Activated CD4-positive, alpha-beta T cell treated with anti-CD3 and anti-CD28 coated beads for 36 hours (primary cell): ENCODE data around the gene KLK14. TPM values are rescaled to one million over a fixed set of nuclear protein-coding genes. Genes with fewer than 3 reads are reported as not detected.

Experiments used
- ATAC-seq: fragments of 200-7000 bp; cut with Tn5 transposase; one replicate; pipeline ENCODE4 v1.10.0; 2021; ENCODE audit warnings: mild to moderate bottlenecking, moderate library complexity
- CTCF ChIA-PET: fragments of 350-600 bp; sonication (Branson Sonifier 250); formaldehyde crosslinking; loops from one replicate; lab custom pipeline; 2021; ENCODE audit warnings: antibody characterized with exemption; lab: Charles Lee
- POLR2A ChIA-PET: fragments of 350-600 bp; sonication (Branson Sonifier 250); formaldehyde crosslinking; loops from one replicate; lab custom pipeline; 2021; ENCODE audit warnings: antibody characterized with exemption, inconsistent platforms; lab: Charles Lee
- DNase-seq: peaks from one replicate; pipeline ENCODE4 v3.0.0-alpha.2; 2020
- H3K27ac Mint-ChIP-seq: one replicate; pipeline ENCODE4 v1.8.0; 2021; ENCODE audit warnings: mixed read lengths
- H3K27me3 Mint-ChIP-seq: one replicate; pipeline ENCODE4 v1.8.0; 2021; ENCODE audit warnings: mixed read lengths
- H3K36me3 Mint-ChIP-seq: one replicate; pipeline ENCODE4 v1.8.0; 2021; ENCODE audit warnings: low read depth, mixed read lengths
- H3K4me1 Mint-ChIP-seq: one replicate; pipeline ENCODE4 v1.8.0; 2021; ENCODE audit warnings: mixed read lengths
- H3K4me3 Mint-ChIP-seq: one replicate; pipeline ENCODE4 v1.8.0; 2021; ENCODE audit warnings: mild to moderate bottlenecking, moderate library complexity, mixed read lengths
- H3K9me3 Mint-ChIP-seq: one replicate; pipeline ENCODE4 v1.8.0; 2021; ENCODE audit warnings: low read depth, mixed read lengths
- intact Hi-C, 2 experiments: fragments of 100-400 bp; cut with DNase I in 1 of 2; cut with micrococcal nuclease in 1 of 2; formaldehyde crosslinking; loops; one replicate each; pipeline versions ENCODE4 v1.14.2 to v1.15.1; 2022 to 2024; cut with DNase I, micrococcal nuclease
- total RNA-seq, 2 experiments: library from RNA; stranded (reverse); gene quantifications; one replicate each; pipeline ENCODE4 v1.2.3, GENCODE V29; 2021

Gene KLK14
- total RNA-seq = 1 to 10 TPM in 1 of 2 experiments, under 1 TPM in 1; 0.69 to 1.1 TPM

GRCh38 chr19:51082611-51083010 lies at the start of gene KLK14:
Gene KLK14 (minus strand): TSS chr19:51082887. CDS start chr19:51082614, 273 bp downstream.
- no peaks in the 10 kb centered on the region for H3K4me1 Mint-ChIP-seq
- H3K4me3 Mint-ChIP-seq = no peak within 1 kb of the TSS
- DNase-seq (no peak), ATAC-seq (no peak)
- ChIA-PET POLR2A (no interaction called here), CTCF (no interaction called here)
- H3K9me3 Mint-ChIP-seq = no peaks in the 10 kb centered on the region
- peaks cover 7% of the 10 kb centered on the region for H3K27me3 Mint-ChIP-seq
- no peaks in the 10 kb centered on the region for H3K36me3 Mint-ChIP-seq
- intact Hi-C loops = no loop called here
- no peak within 1 kb of the TSS for H3K27ac Mint-ChIP-seq

- peak overlapping the region; percentile 51 for H3K4me3 Mint-ChIP-seq
- H3K27ac Mint-ChIP-seq = peak overlapping the region; percentile 44
- H3K4me1 Mint-ChIP-seq = peaks cover 54% of the 10 kb centered on the region
- ATAC-seq (peak; percentile 64), DNase-seq (peak; percentile 62)
- H3K36me3 Mint-ChIP-seq = no peaks in the 10 kb centered on the region
- H3K27me3 Mint-ChIP-seq = no peaks in the 10 kb centered on the region
- peaks cover 3% of the 10 kb centered on the region for H3K9me3 Mint-ChIP-seq
- ChIA-PET CTCF (interaction anchor here (0.7 to 1.6 kb wide), 4 partner anchors 18 to 1852 kb away, joined by 3 to 5 read pairs (median 4); no protein-coding TSS in a partner anchor), POLR2A (interaction anchor here (0.6 to 0.7 kb wide), 2 partner anchors 178 to 983 kb away, joined by 3 to 5 read pairs; no protein-coding TSS in a partner anchor)
- intact Hi-C loops = no loop called here
Measured at GRCh38 chr19:51131780-51132680, 49.3 kb upstream of the KLK14 start.

- no peak overlapping the region for H3K4me3 Mint-ChIP-seq
- POLR2A ChIA-PET = interaction anchor here (0.6 kb wide), 1 partner anchor 17 kb away, joined by 3 read pairs; no protein-coding TSS in a partner anchor
- CTCF ChIA-PET = interaction anchor here (0.6 to 1.2 kb wide), 2 partner anchors 9 to 343 kb away, joined by 3 to 4 read pairs; no protein-coding TSS in a partner anchor
- no peaks in the 10 kb centered on the region for H3K27me3 Mint-ChIP-seq
- DNase-seq = no peak
- H3K4me1 Mint-ChIP-seq = peaks cover 59% of the 10 kb centered on the region
- intact Hi-C loops = loop anchor here in 1 of 2 experiments (2.0 kb wide), 1 partner anchor 15 kb away; no protein-coding TSS in a partner anchor
- H3K9me3 Mint-ChIP-seq = no peaks in the 10 kb centered on the region
- H3K36me3 Mint-ChIP-seq = no peaks in the 10 kb centered on the region
- ATAC-seq = no peak
- H3K27ac Mint-ChIP-seq = peak overlapping the region; percentile 51
Measured at GRCh38 chr19:51129716-51130115, 47.0 kb upstream of the KLK14 start.

- Mint-ChIP-seq H3K36me3 (no peaks in the 10 kb centered on the region), H3K27ac (peak overlapping the region; percentile 33), H3K4me1 (peaks cover 74% of the 10 kb centered on the region), H3K27me3 (no peaks in the 10 kb centered on the region), H3K9me3 (no peaks in the 10 kb centered on the region), H3K4me3 (no peak overlapping the region)
- POLR2A ChIA-PET = no interaction called here
- no peak for DNase-seq
- CTCF ChIA-PET = interaction anchor here (0.8 to 1.0 kb wide), 2 partner anchors 14 to 33 kb away, joined by 3 read pairs; no protein-coding TSS in a partner anchor
- ATAC-seq = no peak
- intact Hi-C loops = loop anchor here in 1 of 2 experiments (2.0 kb wide), 1 partner anchor 13 kb away; no protein-coding TSS in a partner anchor
Measured at GRCh38 chr19:51128227-51128626, 45.5 kb upstream of the KLK14 start.

- intact Hi-C loops = loop anchor here in 1 of 2 experiments (2.0 kb wide), 1 partner anchor 13 kb away; no protein-coding TSS in a partner anchor
- ATAC-seq = no peak
- no peak for DNase-seq
Measured at GRCh38 chr19:51127755-51128154, 45.1 kb upstream of the KLK14 start.

GRCh38 chr19:51127032-51127431 lies 44.3 kb upstream of the KLK14 start:
- no peak for ATAC-seq
- ChIA-PET CTCF (interaction anchor here (0.6 to 1.0 kb wide), 2 partner anchors 32 to 221 kb away, joined by 3 to 7 read pairs; no protein-coding TSS in a partner anchor), POLR2A (interaction anchor here (0.6 to 1.0 kb wide), 2 partner anchors 13 to 172 kb away, joined by 4 to 5 read pairs; no protein-coding TSS in a partner anchor)
- no peak overlapping the region for H3K27ac Mint-ChIP-seq
- H3K27me3 Mint-ChIP-seq = no peaks in the 10 kb centered on the region
- no peak overlapping the region for H3K4me3 Mint-ChIP-seq
- H3K4me1 Mint-ChIP-seq = peaks cover 80% of the 10 kb centered on the region
- DNase-seq = no peak
- intact Hi-C loops = no loop called here
- no peaks in the 10 kb centered on the region for H3K36me3 Mint-ChIP-seq
- H3K9me3 Mint-ChIP-seq = no peaks in the 10 kb centered on the region

More at GRCh38 chr19:51127755-51128154, 45.1 kb upstream of the KLK14 start:
- no peak overlapping the region for H3K4me3 Mint-ChIP-seq
- no peak overlapping the region for H3K27ac Mint-ChIP-seq
- peaks cover 79% of the 10 kb centered on the region for H3K4me1 Mint-ChIP-seq
- POLR2A ChIA-PET = no interaction called here
- no peaks in the 10 kb centered on the region for H3K9me3 Mint-ChIP-seq
- no peaks in the 10 kb centered on the region for H3K36me3 Mint-ChIP-seq
- CTCF ChIA-PET = interaction anchor here (0.6 to 1.0 kb wide), 2 partner anchors 13 to 222 kb away, joined by 3 to 7 read pairs; no protein-coding TSS in a partner anchor
- no peaks in the 10 kb centered on the region for H3K27me3 Mint-ChIP-seq

GRCh38 chr19:51125421-51126075 lies 42.9 kb upstream of the KLK14 start:
- H3K27me3 Mint-ChIP-seq = no peaks in the 10 kb centered on the region
- CTCF ChIA-PET = interaction anchor here (0.7 kb wide), 1 partner anchor 67 kb away, joined by 3 read pairs; no protein-coding TSS in a partner anchor
- ATAC-seq = no peak
- POLR2A ChIA-PET = no interaction called here
- no peak overlapping the region for H3K4me3 Mint-ChIP-seq
- no peak for DNase-seq
- H3K4me1 Mint-ChIP-seq = peaks cover 74% of the 10 kb centered on the region
- no peaks in the 10 kb centered on the region for H3K9me3 Mint-ChIP-seq
- no peaks in the 10 kb centered on the region for H3K36me3 Mint-ChIP-seq
- H3K27ac Mint-ChIP-seq = no peak overlapping the region
- intact Hi-C loops = no loop called here

GRCh38 chr19:51124729-51125128 lies 42.0 kb upstream of the KLK14 start, which contains the start of gene SIGLEC9:
Gene SIGLEC9 (plus strand): TSS chr19:51124906. CDS start chr19:51124975, 69 bp downstream.
- DNase-seq = no peak
- intact Hi-C loops = no loop called here
- Mint-ChIP-seq H3K36me3 (no peaks in the 10 kb centered on the region), H3K4me1 (peaks cover 70% of the 10 kb centered on the region), H3K27me3 (no peaks in the 10 kb centered on the region), H3K27ac (peak within 1 kb of the TSS; percentile 83), H3K9me3 (no peaks in the 10 kb centered on the region), H3K4me3 (peak within 1 kb of the TSS; percentile 38)
- CTCF ChIA-PET = interaction anchor here (0.6 to 0.7 kb wide), 3 partner anchors 12 to 34 kb away, joined by 3 read pairs; no protein-coding TSS in a partner anchor
- POLR2A ChIA-PET = no interaction called here
- no peak for ATAC-seq

- Mint-ChIP-seq H3K27me3 (no peaks in the 10 kb centered on the region), H3K36me3 (no peaks in the 10 kb centered on the region), H3K9me3 (no peaks in the 10 kb centered on the region), H3K4me3 (peak overlapping the region; percentile 38), H3K27ac (peak overlapping the region; percentile 83), H3K4me1 (peaks cover 69% of the 10 kb centered on the region)
- no peak for DNase-seq
- ChIA-PET CTCF (interaction anchor here (0.6 kb wide), 2 partner anchors 12 to 24 kb away, joined by 3 read pairs; no protein-coding TSS in a partner anchor), POLR2A (no interaction called here)
- intact Hi-C loops = no loop called here
- no peak for ATAC-seq
Measured at GRCh38 chr19:51124216-51124615, 41.5 kb upstream of the KLK14 start.

- intact Hi-C loops = no loop called here
- Mint-ChIP-seq H3K36me3 (no peaks in the 10 kb centered on the region), H3K9me3 (no peaks in the 10 kb centered on the region), H3K27ac (peak overlapping the region; percentile 83), H3K27me3 (no peaks in the 10 kb centered on the region), H3K4me1 (peaks cover 69% of the 10 kb centered on the region), H3K4me3 (peak overlapping the region; percentile 38)
- no peak for DNase-seq
- POLR2A ChIA-PET = no interaction called here
- CTCF ChIA-PET = no interaction called here
- ATAC-seq = no peak
Measured at GRCh38 chr19:51123802-51124201, 41.1 kb upstream of the KLK14 start.
